Measurements from ENCODE around the gene FUT7. TPM values are rescaled to one million over a fixed set of nuclear protein-coding genes. Genes with fewer than 3 reads are reported as not detected.
A peak's percentile ranks its signal among the peaks of the same experiment; 100 is the strongest.

The FUT7 gene
- total and polyA plus RNA-seq, 2 of the 13 experiments (the other 11 are each of a cell fraction or from before 2014, with no cell fraction given), result 0.05 TPM; not detected in 1

DNA sequence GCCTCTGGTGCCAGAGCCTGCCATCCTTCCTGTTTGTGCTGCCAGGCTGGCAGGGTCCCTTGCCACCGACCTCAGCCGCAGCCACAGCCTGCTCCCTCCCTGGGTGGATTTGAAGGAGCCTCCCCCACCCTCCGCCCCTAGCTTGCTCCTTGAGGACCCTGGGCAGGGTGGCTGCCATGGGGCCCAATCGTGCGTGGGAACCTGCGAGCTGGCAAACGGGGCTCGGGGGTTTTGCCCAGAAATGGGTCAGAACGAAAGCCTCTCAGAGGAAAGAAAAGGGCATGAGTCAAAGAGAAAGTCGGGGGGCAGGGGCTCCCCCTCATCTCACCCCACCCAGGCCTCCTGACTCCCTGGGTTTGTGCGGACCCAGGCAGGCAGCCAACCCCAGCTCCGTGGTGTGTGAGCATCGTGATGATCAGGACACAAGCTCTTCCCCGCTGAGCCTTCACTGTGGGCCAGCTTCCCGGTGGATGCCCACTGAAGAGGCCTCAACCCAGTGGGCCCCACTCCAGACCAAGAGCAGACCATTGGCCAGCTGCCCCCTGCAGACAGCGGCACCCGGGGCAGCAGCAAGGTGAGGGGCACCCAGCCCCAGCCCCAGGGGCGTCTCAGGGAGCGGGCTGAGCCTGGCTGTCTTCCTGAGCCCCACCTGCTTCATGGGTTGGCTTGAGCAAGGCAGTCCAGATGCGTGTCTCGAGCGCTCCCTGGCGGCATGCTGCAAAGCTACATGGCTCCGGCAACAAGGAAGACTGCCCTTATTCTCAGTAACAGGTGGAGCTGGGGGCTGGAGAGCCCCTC is 3.0 kb upstream of the FUT7 start (continued):
- TF ChIP-seq EHMT2 (IDR thresholded peaks at IDR 0.05; ENCODE audit: borderline replicate concordance, low read depth, low read length) (no peak), TSC22D2 (CRISPR knock-in tag; IDR thresholded peaks at IDR 0.05; ENCODE audit: borderline replicate concordance) (no peak), ZNF652 (CRISPR knock-in tag; IDR thresholded peaks at IDR 0.05; ENCODE audit: borderline replicate concordance, low read depth) (no peak), SPEN (CRISPR knock-in tag; IDR thresholded peaks at IDR 0.05; ENCODE audit: low read depth) (peak; percentile 40; the same call in 1 of the 2 replicates), KDM3A (CRISPR knock-in tag; IDR thresholded peaks at IDR 0.05; ENCODE audit: low read depth) (0 out of 2 replicates have a peak, but pooled peaks have one; percentile 45), ZNF44 (CRISPR knock-in tag; IDR thresholded peaks at IDR 0.05) (no peak), ZNF496 (CRISPR knock-in tag; IDR thresholded peaks at IDR 0.05; ENCODE audit: insufficient replicate concordance) (no peak), CEBPG (CRISPR knock-in tag; IDR thresholded peaks at IDR 0.05) (0 out of 2 replicates have a peak, but pooled peaks have one; percentile 27), RXRB (CRISPR knock-in tag; IDR thresholded peaks at IDR 0.05; ENCODE audit: borderline replicate concordance) (no peak), ZNF615 (CRISPR knock-in tag; IDR thresholded peaks at IDR 0.05; ENCODE audit: borderline replicate concordance) (no peak), SMC3 (IDR thresholded peaks at IDR 0.05; ENCODE audit: low read length) (peak; percentile 68)
- TF ChIP-seq, protein P1, sequence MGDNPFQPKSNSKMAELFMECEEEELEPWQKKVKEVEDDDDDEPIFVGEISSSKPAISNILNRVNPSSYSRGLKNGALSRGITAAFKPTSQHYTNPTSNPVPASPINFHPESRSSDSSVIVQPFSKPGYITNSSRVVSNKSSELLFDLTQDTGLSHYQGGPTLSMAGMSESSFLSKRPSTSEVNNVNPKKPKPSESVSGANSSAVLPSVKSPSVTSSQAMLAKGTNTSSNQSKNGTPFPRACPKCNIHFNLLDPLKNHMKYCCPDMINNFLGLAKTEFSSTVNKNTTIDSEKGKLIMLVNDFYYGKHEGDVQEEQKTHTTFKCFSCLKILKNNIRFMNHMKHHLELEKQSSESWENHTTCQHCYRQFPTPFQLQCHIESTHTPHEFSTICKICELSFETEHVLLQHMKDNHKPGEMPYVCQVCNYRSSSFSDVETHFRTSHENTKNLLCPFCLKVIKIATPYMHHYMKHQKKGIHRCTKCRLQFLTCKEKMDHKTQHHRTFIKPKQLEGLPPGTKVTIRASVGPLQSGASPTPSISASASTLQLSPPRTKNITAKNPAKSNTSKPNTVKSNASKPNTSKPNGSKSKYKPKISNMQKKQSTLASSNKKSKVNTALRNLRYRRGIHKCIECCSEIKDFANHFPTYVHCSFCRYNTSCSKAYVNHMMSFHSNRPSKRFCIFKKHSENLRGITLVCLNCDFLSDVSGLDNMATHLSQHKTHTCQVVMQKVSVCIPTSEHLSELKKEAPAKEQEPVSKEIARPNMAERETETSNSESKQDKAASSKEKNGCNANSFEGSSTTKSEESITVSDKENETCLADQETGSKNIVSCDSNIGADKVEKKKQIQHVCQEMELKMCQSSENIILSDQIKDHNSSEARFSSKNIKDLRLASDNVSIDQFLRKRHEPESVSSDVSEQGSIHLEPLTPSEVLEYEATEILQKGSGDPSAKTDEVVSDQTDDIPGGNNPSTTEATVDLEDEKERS (CRISPR knock-in tag; IDR thresholded peaks at IDR 0.05), result no peak
- TF ChIP-seq, protein P2, sequence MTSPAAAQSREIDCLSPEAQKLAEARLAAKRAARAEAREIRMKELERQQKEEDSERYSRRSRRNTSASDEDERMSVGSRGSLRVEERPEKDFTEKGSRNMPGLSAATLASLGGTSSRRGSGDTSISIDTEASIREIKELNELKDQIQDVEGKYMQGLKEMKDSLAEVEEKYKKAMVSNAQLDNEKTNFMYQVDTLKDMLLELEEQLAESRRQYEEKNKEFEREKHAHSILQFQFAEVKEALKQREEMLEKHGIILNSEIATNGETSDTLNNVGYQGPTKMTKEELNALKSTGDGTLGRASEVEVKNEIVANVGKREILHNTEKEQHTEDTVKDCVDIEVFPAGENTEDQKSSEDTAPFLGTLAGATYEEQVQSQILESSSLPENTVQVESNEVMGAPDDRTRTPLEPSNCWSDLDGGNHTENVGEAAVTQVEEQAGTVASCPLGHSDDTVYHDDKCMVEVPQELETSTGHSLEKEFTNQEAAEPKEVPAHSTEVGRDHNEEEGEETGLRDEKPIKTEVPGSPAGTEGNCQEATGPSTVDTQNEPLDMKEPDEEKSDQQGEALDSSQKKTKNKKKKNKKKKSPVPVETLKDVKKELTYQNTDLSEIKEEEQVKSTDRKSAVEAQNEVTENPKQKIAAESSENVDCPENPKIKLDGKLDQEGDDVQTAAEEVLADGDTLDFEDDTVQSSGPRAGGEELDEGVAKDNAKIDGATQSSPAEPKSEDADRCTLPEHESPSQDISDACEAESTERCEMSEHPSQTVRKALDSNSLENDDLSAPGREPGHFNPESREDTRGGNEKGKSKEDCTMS (CRISPR knock-in tag; conservative IDR thresholded peaks at IDR 0.05), result no peak
- TF ChIP-seq, protein P3, sequence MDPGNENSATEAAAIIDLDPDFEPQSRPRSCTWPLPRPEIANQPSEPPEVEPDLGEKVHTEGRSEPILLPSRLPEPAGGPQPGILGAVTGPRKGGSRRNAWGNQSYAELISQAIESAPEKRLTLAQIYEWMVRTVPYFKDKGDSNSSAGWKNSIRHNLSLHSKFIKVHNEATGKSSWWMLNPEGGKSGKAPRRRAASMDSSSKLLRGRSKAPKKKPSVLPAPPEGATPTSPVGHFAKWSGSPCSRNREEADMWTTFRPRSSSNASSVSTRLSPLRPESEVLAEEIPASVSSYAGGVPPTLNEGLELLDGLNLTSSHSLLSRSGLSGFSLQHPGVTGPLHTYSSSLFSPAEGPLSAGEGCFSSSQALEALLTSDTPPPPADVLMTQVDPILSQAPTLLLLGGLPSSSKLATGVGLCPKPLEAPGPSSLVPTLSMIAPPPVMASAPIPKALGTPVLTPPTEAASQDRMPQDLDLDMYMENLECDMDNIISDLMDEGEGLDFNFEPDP (CRISPR knock-in tag; conservative IDR thresholded peaks at IDR 0.05), result no peak
- TF ChIP-seq, protein P4, sequence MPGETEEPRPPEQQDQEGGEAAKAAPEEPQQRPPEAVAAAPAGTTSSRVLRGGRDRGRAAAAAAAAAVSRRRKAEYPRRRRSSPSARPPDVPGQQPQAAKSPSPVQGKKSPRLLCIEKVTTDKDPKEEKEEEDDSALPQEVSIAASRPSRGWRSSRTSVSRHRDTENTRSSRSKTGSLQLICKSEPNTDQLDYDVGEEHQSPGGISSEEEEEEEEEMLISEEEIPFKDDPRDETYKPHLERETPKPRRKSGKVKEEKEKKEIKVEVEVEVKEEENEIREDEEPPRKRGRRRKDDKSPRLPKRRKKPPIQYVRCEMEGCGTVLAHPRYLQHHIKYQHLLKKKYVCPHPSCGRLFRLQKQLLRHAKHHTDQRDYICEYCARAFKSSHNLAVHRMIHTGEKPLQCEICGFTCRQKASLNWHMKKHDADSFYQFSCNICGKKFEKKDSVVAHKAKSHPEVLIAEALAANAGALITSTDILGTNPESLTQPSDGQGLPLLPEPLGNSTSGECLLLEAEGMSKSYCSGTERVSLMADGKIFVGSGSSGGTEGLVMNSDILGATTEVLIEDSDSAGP (CRISPR knock-in tag; IDR thresholded peaks at IDR 0.05; ENCODE audit: borderline replicate concordance), result peak; percentile 61
- TF ChIP-seq, protein P5, sequence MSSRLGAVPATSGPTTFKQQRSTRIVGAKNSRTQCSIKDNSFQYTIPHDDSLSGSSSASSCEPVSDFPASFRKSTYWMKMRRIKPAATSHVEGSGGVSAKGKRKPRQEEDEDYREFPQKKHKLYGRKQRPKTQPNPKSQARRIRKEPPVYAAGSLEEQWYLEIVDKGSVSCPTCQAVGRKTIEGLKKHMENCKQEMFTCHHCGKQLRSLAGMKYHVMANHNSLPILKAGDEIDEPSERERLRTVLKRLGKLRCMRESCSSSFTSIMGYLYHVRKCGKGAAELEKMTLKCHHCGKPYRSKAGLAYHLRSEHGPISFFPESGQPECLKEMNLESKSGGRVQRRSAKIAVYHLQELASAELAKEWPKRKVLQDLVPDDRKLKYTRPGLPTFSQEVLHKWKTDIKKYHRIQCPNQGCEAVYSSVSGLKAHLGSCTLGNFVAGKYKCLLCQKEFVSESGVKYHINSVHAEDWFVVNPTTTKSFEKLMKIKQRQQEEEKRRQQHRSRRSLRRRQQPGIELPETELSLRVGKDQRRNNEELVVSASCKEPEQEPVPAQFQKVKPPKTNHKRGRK (CRISPR knock-in tag; IDR thresholded peaks at IDR 0.05), result no peak
- TF ChIP-seq, protein P6, sequence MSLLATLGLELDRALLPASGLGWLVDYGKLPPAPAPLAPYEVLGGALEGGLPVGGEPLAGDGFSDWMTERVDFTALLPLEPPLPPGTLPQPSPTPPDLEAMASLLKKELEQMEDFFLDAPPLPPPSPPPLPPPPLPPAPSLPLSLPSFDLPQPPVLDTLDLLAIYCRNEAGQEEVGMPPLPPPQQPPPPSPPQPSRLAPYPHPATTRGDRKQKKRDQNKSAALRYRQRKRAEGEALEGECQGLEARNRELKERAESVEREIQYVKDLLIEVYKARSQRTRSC (CRISPR knock-in tag; IDR thresholded peaks at IDR 0.05; ENCODE audit: low read depth), result no peak
